Mesothelial cell of epicardium (in vitro differentiated cells): ENCODE measurements around the gene ZBED1. TPM values are rescaled to one million over a fixed set of nuclear protein-coding genes. Genes with fewer than 3 reads are reported as not detected.
"Not testable (repeated sequence)": the region's sequence is repeated elsewhere in the genome, so short reads cannot be mapped to it uniquely, and the experiment has no call there.

ENCODE experiments used
- DNase-seq, 2 experiments: peaks; one replicate each; pipeline ENCODE4 v3.0.0; 2021; ENCODE audit warnings: low spot score in 2 of 2; ENCODE audit not compliant: unreplicated experiment in 2 of 2
- H3K27ac Mint-ChIP-seq: 2 replicates; pipeline ENCODE4 v1.8.0; 2021; ENCODE audit warnings: mixed read lengths
- H3K27me3 Mint-ChIP-seq: 2 replicates; pipeline ENCODE4 v1.8.0; 2021; ENCODE audit warnings: low read depth, mixed read lengths
- H3K36me3 Mint-ChIP-seq: 2 replicates; pipeline ENCODE4 v1.8.0; 2021; ENCODE audit warnings: mixed read lengths
- H3K4me1 Mint-ChIP-seq: 2 replicates; pipeline ENCODE4 v1.8.0; 2021; ENCODE audit warnings: mixed read lengths
- H3K4me3 Mint-ChIP-seq: 2 replicates; pipeline ENCODE4 v1.8.0; 2021; ENCODE audit warnings: mild to moderate bottlenecking, moderate library complexity, mixed read lengths
- H3K9me3 Mint-ChIP-seq: 2 replicates; pipeline ENCODE4 v1.8.0; 2021; ENCODE audit warnings: mixed read lengths
- CTCF ChIP-seq: fragments of 200-600 bp; sonication (generic); IDR thresholded peaks from one replicate; pipeline ENCODE4 v1.5.0; 2021; ENCODE audit warnings: antibody characterized with exemption; ENCODE audit not compliant: unreplicated experiment
- total RNA-seq: library from RNA; stranded (reverse); gene quantifications from 3 replicates; pipeline ENCODE4 v1.2.1, GENCODE V29; 2021

The ZBED1 gene
- total RNA-seq, 1 donor from 2014 or later, result 46.3 TPM

- Mint-ChIP-seq H3K27me3 (no peaks in the 10 kb centered on the region), H3K4me3 (no peak overlapping the region), H3K36me3 (peaks cover 7% of the 10 kb centered on the region), H3K9me3 (peaks cover 4% of the 10 kb centered on the region), H3K4me1 (peaks cover 7% of the 10 kb centered on the region), H3K27ac (no peak overlapping the region)
- no peak for TF ChIP-seq CTCF
- DNase-seq, result no peak
Measured at GRCh38 chrX:2458309-2458708, 42.5 kb downstream of the ZBED1 start.

- no peaks in the 10 kb centered on the region for H3K27me3 Mint-ChIP-seq
- H3K4me3 Mint-ChIP-seq, result no peak overlapping the region
- TF ChIP-seq CTCF, result no peak
- H3K36me3 Mint-ChIP-seq, result peaks cover 13% of the 10 kb centered on the region
- no peak overlapping the region for H3K27ac Mint-ChIP-seq
- peaks cover 10% of the 10 kb centered on the region for H3K9me3 Mint-ChIP-seq
- no peaks in the 10 kb centered on the region for H3K4me1 Mint-ChIP-seq
- DNase-seq, result no peak
Measured at GRCh38 chrX:2457289-2458133, 43.3 kb downstream of the ZBED1 start.

- H3K36me3 Mint-ChIP-seq, result peaks cover 16% of the 10 kb centered on the region
- peaks cover 11% of the 10 kb centered on the region for H3K9me3 Mint-ChIP-seq
- H3K27me3 Mint-ChIP-seq, DNase-seq, H3K4me3 Mint-ChIP-seq, H3K4me1 Mint-ChIP-seq, H3K27ac Mint-ChIP-seq: not testable (repeated sequence)
Measured at GRCh38 chrX:2456091-2456490, 44.7 kb downstream of the ZBED1 start.

- peaks cover 16% of the 10 kb centered on the region for H3K36me3 Mint-ChIP-seq
- not testable (repeated sequence) for H3K4me3 Mint-ChIP-seq
Measured at GRCh38 chrX:2454620-2455019, 46.2 kb downstream of the ZBED1 start.

GRCh38 chrX:2452799-2453198 is 48.0 kb downstream of the ZBED1 start:
- Mint-ChIP-seq H3K9me3 (peaks cover 7% of the 10 kb centered on the region), H3K36me3 (peaks cover 12% of the 10 kb centered on the region), H3K4me1 (peaks cover 17% of the 10 kb centered on the region), H3K4me3 (no peak overlapping the region), H3K27me3 (no peaks in the 10 kb centered on the region), H3K27ac (no peak overlapping the region)
- no peak for DNase-seq
- no peak for TF ChIP-seq CTCF

More at GRCh38 chrX:2454620-2455019, 46.2 kb downstream of the ZBED1 start:
- Mint-ChIP-seq H3K9me3 (peaks cover 11% of the 10 kb centered on the region), H3K4me1 (peaks cover 17% of the 10 kb centered on the region)
- H3K27me3 Mint-ChIP-seq, H3K27ac Mint-ChIP-seq, DNase-seq: not testable (repeated sequence)

GRCh38 chrX:2452317-2452784 is 48.4 kb downstream of the ZBED1 start:
- Mint-ChIP-seq H3K36me3 (peaks cover 17% of the 10 kb centered on the region), H3K27ac (no peak overlapping the region), H3K9me3 (peaks cover 10% of the 10 kb centered on the region)

More at GRCh38 chrX:2452317-2452784, 48.4 kb downstream of the ZBED1 start:
- no peak for TF ChIP-seq CTCF
- H3K27me3 Mint-ChIP-seq, result no peaks in the 10 kb centered on the region
- DNase-seq, result no peak
- no peak overlapping the region for H3K4me3 Mint-ChIP-seq
- H3K4me1 Mint-ChIP-seq, result peaks cover 17% of the 10 kb centered on the region
